D721Med (cell line): ENCODE results near the gene PPFIA4.

Source experiments
- DNase-seq: peaks from one replicate; pipeline ENCODE4 v3.0.0; 2011; ENCODE audit warnings: low spot score; ENCODE audit not compliant: insufficient read length
- FAIRE-seq: peaks from 2 replicates; lab custom pipeline; 2011; peaks lifted over from hg19 to GRCh38; lab: Jason Lieb, UNC
- CTCF ChIP-seq: IDR thresholded peaks from 2 replicates; pipeline ENCODE4 v1.5.1; 2012; ENCODE audit warnings: mild to moderate bottlenecking, control low read depth; ENCODE audit not compliant: insufficient read depth; ENCODE audit errors: missing control alignments

Gene PPFIA4

GRCh38 chr1:203054184-203054583 lies 27.9 kb downstream of the PPFIA4 start:
- FAIRE-seq, result no peak
- no peak for TF ChIP-seq CTCF
- DNase-seq, result no peak

- DNase-seq (no peak), FAIRE-seq (no peak)
- no peak for TF ChIP-seq CTCF
These were observed 28.4 kb downstream of the PPFIA4 start for GRCh38 chr1:203054642-203055041.

GRCh38 chr1:203055161-203055799 lies 29.0 kb downstream of the PPFIA4 start:
- FAIRE-seq (no peak), DNase-seq (no peak)
- TF ChIP-seq CTCF, result no peak

GRCh38 chr1:203056012-203056411 lies 29.7 kb downstream of the PPFIA4 start:
- TF ChIP-seq CTCF, result no peak
- FAIRE-seq, result no peak
- no peak for DNase-seq

- TF ChIP-seq CTCF, result no peak
- FAIRE-seq (no peak), DNase-seq (no peak)
These were observed 30.2 kb downstream of the PPFIA4 start for GRCh38 chr1:203056516-203056915.

- FAIRE-seq (no peak), DNase-seq (no peak)
- no peak for TF ChIP-seq CTCF
These were observed 31.8 kb downstream of the PPFIA4 start for GRCh38 chr1:203057911-203058675.

- no peak for TF ChIP-seq CTCF
- DNase-seq (no peak), FAIRE-seq (no peak)
These were observed 32.3 kb downstream of the PPFIA4 start for GRCh38 chr1:203058676-203058935.
